Endothelial cell of umbilical vein (primary cell): ENCODE data around the gene ULK4.

ENCODE experiments used
- CTCF ChIP-seq, 2 donors: IDR thresholded peaks; 1 replicate in 1 of 2; 2 replicates in 1 of 2; pipeline ENCODE4 v1.5.1; 2011; ENCODE audit warnings: low read length in 2 of 2, mild to moderate bottlenecking in 2 of 2, moderate library complexity in 2 of 2, control low read depth in 1 of 2, inconsistent platforms in 1 of 2, low read depth in 1 of 2; ENCODE audit not compliant: insufficient read depth in 1 of 2; ENCODE audit errors: extremely low read depth in 1 of 2
- EZH2 ChIP-seq: IDR thresholded peaks from 2 replicates; pipeline ENCODE4 v1.6.1; 2012; ENCODE audit warnings: borderline replicate concordance, low read depth, mild to moderate bottlenecking, moderate library complexity, low read length, inconsistent platforms; ENCODE audit not compliant: severe bottlenecking
- FOS ChIP-seq: IDR thresholded peaks from 2 replicates; pipeline ENCODE4 v1.6.1; 2011; ENCODE audit warnings: mild to moderate bottlenecking, low read length, moderate library complexity, borderline replicate concordance; ENCODE audit not compliant: insufficient read depth
- GATA2 ChIP-seq: IDR thresholded peaks from 2 replicates; pipeline ENCODE4 v1.7.0; 2011; ENCODE audit warnings: low read depth, mild to moderate bottlenecking, moderate library complexity, mixed read lengths, low read length; ENCODE audit not compliant: insufficient read length, insufficient read depth
- JUN ChIP-seq: IDR thresholded peaks from 2 replicates; pipeline ENCODE4 v1.6.1; 2011; ENCODE audit warnings: borderline replicate concordance, low read depth; ENCODE audit not compliant: insufficient read length, insufficient read depth
- MAX ChIP-seq: IDR thresholded peaks from 2 replicates; pipeline ENCODE4 v1.6.1; 2011; ENCODE audit not compliant: insufficient read depth, insufficient read length
- MYC ChIP-seq: IDR thresholded peaks from one replicate; pipeline ENCODE4 v1.6.1; 2011; ENCODE audit warnings: mild to moderate bottlenecking, low read depth, low read length
- POLR2A ChIP-seq: IDR thresholded peaks from 2 replicates; pipeline ENCODE4 v1.6.1; 2012; ENCODE audit warnings: low read depth, mild to moderate bottlenecking, control low read depth, low read length
- POLR2AphosphoS5 ChIP-seq: IDR thresholded peaks from 2 replicates; pipeline ENCODE4 v1.6.1; 2012; ENCODE audit warnings: low read depth, mild to moderate bottlenecking, control low read depth, low read length, moderate library complexity; ENCODE audit not compliant: insufficient read depth

- TF ChIP-seq POLR2A (no peak), CTCF (IDR thresholded peaks at IDR 0.05; ENCODE audit: extremely low read depth in 1 of 2, insufficient read depth in 1 of 2, low read depth in 1 of 2, low read length in 2 of 2) (no peak), POLR2AphosphoS5 (no peak), MAX (no peak), EZH2 (no peak), JUN (no peak), GATA2 (no peak), MYC (no peak), FOS (no peak)
Observed at GRCh38 chr3:41498847-41499246, 463.1 kb downstream of the ULK4 start.
